Measurements from ENCODE around the gene MAPKAP1. TPM values are rescaled to one million over a fixed set of nuclear protein-coding genes. Genes with fewer than 3 reads are reported as not detected.

The MAPKAP1 gene
- total RNA-seq, 1 donor from 2014 or later = 63.4 TPM

DNA sequence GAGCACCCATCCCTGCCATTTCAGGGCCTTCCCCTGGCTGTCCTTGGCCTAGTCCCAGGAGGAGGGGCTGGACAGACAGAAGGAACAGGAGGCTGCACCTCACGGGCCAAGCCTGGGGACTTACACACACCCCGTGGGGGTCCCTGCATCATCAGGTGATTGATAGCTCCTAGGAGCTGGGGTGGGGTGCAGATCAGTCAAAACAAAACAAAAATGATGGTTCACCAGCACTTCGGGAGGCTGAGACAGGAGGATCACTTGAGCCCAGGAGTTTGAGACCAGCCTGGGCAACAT lies 276.0 kb downstream of the MAPKAP1 start:
- no peak for DNase-seq (ENCODE audit: low read depth, low spot score)
- H3K27ac Mint-ChIP-seq (ENCODE audit: unreplicated experiment) = no peak overlapping the region
- H3K4me3 Mint-ChIP-seq = no peak overlapping the region
- TF ChIP-seq CTCF (conservative IDR thresholded peaks at IDR 0.05) = no peak
- peaks cover 11% of the 10 kb centered on the region for H3K4me1 Mint-ChIP-seq
- H3K36me3 Mint-ChIP-seq (ENCODE audit: low read depth) = no peaks in the 10 kb centered on the region
- H3K27me3 Mint-ChIP-seq (ENCODE audit: low read depth) = no peaks in the 10 kb centered on the region
- H3K9me3 Mint-ChIP-seq = no peaks in the 10 kb centered on the region

GRCh38 chr9:125430161-125431011 lies 276.6 kb downstream of the MAPKAP1 start:
- no peaks in the 10 kb centered on the region for H3K36me3 Mint-ChIP-seq (ENCODE audit: low read depth)
- no peak for TF ChIP-seq CTCF (conservative IDR thresholded peaks at IDR 0.05)
- no peak for DNase-seq (ENCODE audit: low read depth, low spot score)
- H3K4me1 Mint-ChIP-seq = peaks cover 11% of the 10 kb centered on the region
- H3K4me3 Mint-ChIP-seq = no peak overlapping the region
- H3K9me3 Mint-ChIP-seq = no peaks in the 10 kb centered on the region
- H3K27ac Mint-ChIP-seq (ENCODE audit: unreplicated experiment) = peak overlapping the region; percentile 71
- H3K27me3 Mint-ChIP-seq (ENCODE audit: low read depth) = no peaks in the 10 kb centered on the region

DNA sequence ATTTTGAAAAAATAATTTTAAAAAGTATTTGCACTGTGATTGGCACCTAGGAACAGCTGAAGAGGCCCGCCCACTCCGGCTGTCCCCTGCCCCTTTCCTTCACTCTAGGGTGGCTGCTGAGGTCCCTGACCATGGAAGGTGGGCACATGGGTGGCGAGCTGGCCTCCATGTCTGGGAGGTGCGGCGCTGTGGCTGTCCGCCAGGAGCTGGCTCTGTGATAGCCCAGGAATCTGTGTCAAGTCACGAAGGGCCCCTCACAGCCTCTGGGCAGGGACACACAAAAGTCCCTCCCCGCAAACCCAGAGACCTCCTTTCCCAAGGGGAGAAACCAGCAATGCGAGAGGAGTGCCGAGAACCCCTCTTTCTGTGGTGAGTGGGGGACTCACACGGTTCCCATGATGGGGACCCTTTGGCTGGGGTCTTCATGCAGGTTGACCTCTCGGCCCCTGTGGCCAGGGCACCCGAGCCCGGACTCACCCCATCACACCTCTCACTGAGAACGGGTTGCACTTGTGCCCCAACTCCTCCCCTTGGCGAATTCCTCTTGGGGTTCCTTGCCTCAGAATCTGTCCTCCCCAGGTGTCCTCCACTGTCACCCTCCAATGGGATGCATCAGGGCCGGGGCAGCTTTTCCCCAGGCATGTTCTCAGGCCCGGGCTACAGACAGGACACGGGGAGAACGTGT lies 277.4 kb downstream of the MAPKAP1 start:
- DNase-seq (ENCODE audit: low read depth, low spot score) = no peak
- no peak for TF ChIP-seq CTCF (conservative IDR thresholded peaks at IDR 0.05)
- H3K9me3 Mint-ChIP-seq = no peaks in the 10 kb centered on the region
- no peaks in the 10 kb centered on the region for H3K27me3 Mint-ChIP-seq (ENCODE audit: low read depth)
- H3K4me3 Mint-ChIP-seq = no peak overlapping the region
- peaks cover 11% of the 10 kb centered on the region for H3K4me1 Mint-ChIP-seq
- no peaks in the 10 kb centered on the region for H3K36me3 Mint-ChIP-seq (ENCODE audit: low read depth)
- no peak overlapping the region for H3K27ac Mint-ChIP-seq (ENCODE audit: unreplicated experiment)

DNA sequence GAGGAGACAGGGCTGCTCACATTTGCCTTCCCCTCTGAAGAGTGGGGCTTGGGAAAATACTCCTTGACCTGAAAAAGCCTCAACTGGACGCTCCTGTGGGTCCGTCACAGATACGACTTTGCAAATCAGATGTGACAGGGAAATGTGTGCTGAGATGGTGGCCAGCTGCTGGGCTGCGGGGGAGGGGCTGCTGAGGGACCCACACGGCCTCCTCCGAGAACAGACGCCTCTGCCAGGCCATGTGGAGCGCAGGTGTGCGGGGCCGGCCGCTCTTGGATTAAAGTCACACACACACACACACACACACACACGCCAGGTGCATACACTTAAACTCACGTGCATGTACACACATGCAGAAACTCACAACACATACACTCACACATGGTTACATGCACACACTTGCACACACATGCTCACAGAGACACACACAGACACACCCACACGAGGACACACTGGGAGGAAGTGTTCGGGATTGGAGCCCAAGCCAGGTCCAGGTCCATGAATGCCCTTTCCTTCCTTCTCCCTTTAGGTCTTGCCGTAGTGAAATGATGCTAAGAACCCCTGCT lies 278.0 kb downstream of the MAPKAP1 start:
- Mint-ChIP-seq H3K4me3 (no peak overlapping the region), H3K27me3 (ENCODE audit: low read depth) (no peaks in the 10 kb centered on the region)
- DNase-seq (ENCODE audit: low read depth, low spot score) = no peak

More for the DNA sequence above, 278.0 kb downstream of the MAPKAP1 start:
- H3K9me3 Mint-ChIP-seq = no peaks in the 10 kb centered on the region
- TF ChIP-seq CTCF (conservative IDR thresholded peaks at IDR 0.05) = no peak
- peaks cover 11% of the 10 kb centered on the region for H3K4me1 Mint-ChIP-seq
- H3K36me3 Mint-ChIP-seq (ENCODE audit: low read depth) = no peaks in the 10 kb centered on the region
- no peak overlapping the region for H3K27ac Mint-ChIP-seq (ENCODE audit: unreplicated experiment)

Measured in neural crest cell (in vitro differentiated cells).